Activated naive CD8-positive, alpha-beta T cell treated with anti-CD3 and anti-CD28 coated beads, Interleukin-2, amount 10 ng/mL, durations not matched to agents 7 days and 5 days (primary cell): ENCODE measurements around the gene PDPK1. TPM values are rescaled to one million over a fixed set of nuclear protein-coding genes. Genes with fewer than 3 reads are reported as not detected.
"Not testable (repeated sequence)": the region's sequence is repeated elsewhere in the genome, so short reads cannot be mapped to it uniquely, and the experiment has no call there.

ENCODE experiments used
- ATAC-seq: fragments of 150-1000 bp; cut with Tn5 transposase; one replicate; pipeline ENCODE4 v1.10.0; 2021; ENCODE audit warnings: low read depth, moderate library complexity
- POLR2A ChIA-PET: fragments of 350-600 bp; sonication (Branson Sonifier 250); formaldehyde crosslinking; loops from one replicate; lab custom pipeline; 2021; ENCODE audit warnings: antibody characterized with exemption; lab: Charles Lee
- DNase-seq: peaks from one replicate; pipeline ENCODE4 v3.0.0; 2021
- H3K27ac Mint-ChIP-seq: one replicate; pipeline ENCODE4 v1.8.0; 2022; ENCODE audit warnings: mild to moderate bottlenecking, mixed read lengths
- H3K27me3 Mint-ChIP-seq: one replicate; pipeline ENCODE4 v1.8.0; 2022; ENCODE audit warnings: mild to moderate bottlenecking, moderate library complexity, mixed read lengths
- H3K36me3 Mint-ChIP-seq: one replicate; pipeline ENCODE4 v1.8.0; 2021; ENCODE audit warnings: mild to moderate bottlenecking, mixed read lengths
- H3K4me1 Mint-ChIP-seq: one replicate; pipeline ENCODE4 v1.8.0; 2021; ENCODE audit warnings: mixed read lengths
- H3K4me3 Mint-ChIP-seq: one replicate; pipeline ENCODE4 v1.8.0; 2022; ENCODE audit warnings: mild to moderate bottlenecking, moderate library complexity, mixed read lengths
- H3K9me3 Mint-ChIP-seq: one replicate; pipeline ENCODE4 v1.8.0; 2021; ENCODE audit warnings: mixed read lengths
- total RNA-seq, 2 experiments: library from RNA; stranded (reverse); gene quantifications; one replicate each; pipeline ENCODE4 v1.2.3, GENCODE V29; 2021

Gene PDPK1
- total RNA-seq, 2 experiments from 2014 or later, result 50.6 to 55.1 TPM

DNA sequence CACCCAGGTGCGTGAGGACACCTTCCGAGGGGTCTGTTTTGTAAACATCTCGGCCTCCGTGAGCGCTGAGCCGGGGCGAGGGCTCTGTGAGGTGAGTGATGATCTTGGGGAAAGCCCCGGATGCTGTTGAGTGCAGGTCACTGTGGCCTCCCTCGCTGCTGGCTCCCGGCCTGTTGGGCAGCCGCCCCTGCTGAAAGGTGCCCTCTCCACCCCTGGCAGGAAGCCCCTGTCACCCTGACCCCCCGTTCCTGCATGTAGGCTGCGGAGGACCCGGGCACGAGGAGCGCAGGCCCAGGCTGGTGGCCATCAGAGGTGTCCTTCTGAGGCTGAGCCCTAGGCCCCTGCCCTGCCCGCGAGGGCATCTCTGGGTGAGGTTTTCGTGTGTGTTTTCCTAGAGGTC, 75.4 kb downstream of the PDPK1 start:
- H3K9me3 Mint-ChIP-seq, H3K4me3 Mint-ChIP-seq, H3K27ac Mint-ChIP-seq, DNase-seq, H3K36me3 Mint-ChIP-seq, ATAC-seq, H3K27me3 Mint-ChIP-seq, H3K4me1 Mint-ChIP-seq, POLR2A ChIA-PET: not testable (repeated sequence)

DNA sequence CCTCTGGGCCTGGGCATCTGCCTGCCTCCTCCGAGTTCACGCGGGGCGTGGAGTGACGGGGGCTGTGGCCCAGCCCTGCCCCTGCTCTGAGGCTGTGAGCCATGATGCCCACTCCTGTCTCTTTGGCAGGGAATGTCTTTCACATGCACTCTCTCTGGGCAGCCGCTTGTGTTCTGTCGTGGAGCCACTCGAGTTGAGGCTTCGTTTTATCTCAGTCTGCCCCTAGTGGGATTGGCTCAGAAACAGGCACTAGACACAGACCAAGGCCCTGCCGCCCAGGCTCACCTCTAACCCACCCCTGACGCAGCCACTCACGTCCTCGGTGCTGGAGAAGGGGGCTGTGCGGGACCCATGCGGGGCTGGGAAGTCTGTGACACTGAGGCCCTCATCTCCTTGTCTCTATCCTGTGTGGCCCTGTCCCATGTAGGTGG, 77.0 kb downstream of the PDPK1 start:
- ATAC-seq, result no peak
- POLR2A ChIA-PET, result no interaction called here
- Mint-ChIP-seq H3K4me3 (no peak overlapping the region), H3K9me3 (no peaks in the 10 kb centered on the region), H3K27me3 (no peaks in the 10 kb centered on the region), H3K4me1 (peaks cover 2% of the 10 kb centered on the region), H3K27ac (no peak overlapping the region), H3K36me3 (peaks cover 7% of the 10 kb centered on the region)
- DNase-seq, result no peak

DNA sequence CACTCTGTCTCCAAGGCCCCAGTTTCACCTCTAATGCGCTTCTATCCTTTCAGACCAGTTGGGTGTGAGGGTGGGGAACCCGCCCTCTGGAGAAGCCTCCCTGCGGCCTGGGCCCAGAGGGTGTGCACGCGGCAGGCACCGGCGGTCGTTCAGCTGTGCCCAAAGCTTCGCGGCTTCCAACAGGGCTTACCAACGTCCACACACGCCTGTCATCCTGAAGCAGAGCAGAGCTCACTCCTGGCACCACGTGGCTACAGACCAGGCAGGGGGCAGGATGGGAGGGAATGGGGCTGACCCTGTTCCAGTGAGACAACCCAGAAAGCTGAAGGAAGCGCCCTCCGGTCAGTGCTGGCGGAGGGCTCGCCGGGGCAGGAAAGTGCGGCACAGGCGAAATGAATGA, 81.1 kb downstream of the PDPK1 start:
- H3K27ac Mint-ChIP-seq, H3K27me3 Mint-ChIP-seq, H3K9me3 Mint-ChIP-seq, DNase-seq, H3K4me3 Mint-ChIP-seq, POLR2A ChIA-PET, H3K36me3 Mint-ChIP-seq, ATAC-seq, H3K4me1 Mint-ChIP-seq: not testable (repeated sequence)

DNA sequence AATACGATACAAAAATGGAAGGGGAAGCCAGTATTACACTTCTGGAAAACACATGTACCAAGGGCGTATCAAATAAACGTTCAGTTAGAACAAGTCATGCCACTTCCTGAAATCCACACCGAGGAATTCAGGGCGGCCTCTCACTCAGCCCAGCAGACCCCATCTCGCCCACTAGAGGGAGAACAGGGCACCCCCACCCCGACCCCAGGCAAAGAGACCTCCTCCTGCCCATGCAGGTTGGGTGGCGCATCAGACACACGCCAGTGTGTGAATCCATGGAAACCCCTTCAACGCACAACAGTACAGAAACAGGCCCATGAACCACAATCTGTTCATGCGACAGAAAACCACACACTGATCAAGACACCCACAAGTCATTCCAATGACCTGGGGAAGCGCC, 81.8 kb downstream of the PDPK1 start:
- ATAC-seq, result peak; percentile 44
- not testable (repeated sequence) for H3K27me3 Mint-ChIP-seq

DNA sequence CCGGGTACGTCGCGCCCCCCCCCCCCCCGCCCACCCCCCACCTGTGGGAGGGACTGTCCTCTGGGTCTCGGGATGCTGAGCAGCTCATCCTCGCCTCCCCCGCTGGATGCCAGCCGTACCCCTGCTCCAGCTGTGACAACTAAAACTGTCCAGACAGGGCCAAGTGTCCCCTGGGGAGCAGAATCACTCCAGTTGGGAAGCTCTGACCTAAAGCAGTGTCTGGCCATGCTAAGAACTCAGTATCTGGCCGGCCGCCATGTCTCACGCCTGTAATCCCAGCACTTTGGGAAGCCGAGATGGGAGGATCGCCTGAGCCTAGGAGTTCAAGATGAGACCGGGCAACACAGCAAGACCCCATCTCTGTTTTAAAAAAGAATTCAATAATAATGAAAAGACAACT, 83.0 kb downstream of the PDPK1 start:
- H3K4me3 Mint-ChIP-seq, POLR2A ChIA-PET, DNase-seq, H3K27me3 Mint-ChIP-seq, ATAC-seq, H3K36me3 Mint-ChIP-seq, H3K9me3 Mint-ChIP-seq, H3K4me1 Mint-ChIP-seq, H3K27ac Mint-ChIP-seq: not testable (repeated sequence)

More for the DNA sequence above, 81.8 kb downstream of the PDPK1 start:
- H3K36me3 Mint-ChIP-seq, POLR2A ChIA-PET, DNase-seq, H3K9me3 Mint-ChIP-seq, H3K27ac Mint-ChIP-seq, H3K4me1 Mint-ChIP-seq, H3K4me3 Mint-ChIP-seq: not testable (repeated sequence)

DNA sequence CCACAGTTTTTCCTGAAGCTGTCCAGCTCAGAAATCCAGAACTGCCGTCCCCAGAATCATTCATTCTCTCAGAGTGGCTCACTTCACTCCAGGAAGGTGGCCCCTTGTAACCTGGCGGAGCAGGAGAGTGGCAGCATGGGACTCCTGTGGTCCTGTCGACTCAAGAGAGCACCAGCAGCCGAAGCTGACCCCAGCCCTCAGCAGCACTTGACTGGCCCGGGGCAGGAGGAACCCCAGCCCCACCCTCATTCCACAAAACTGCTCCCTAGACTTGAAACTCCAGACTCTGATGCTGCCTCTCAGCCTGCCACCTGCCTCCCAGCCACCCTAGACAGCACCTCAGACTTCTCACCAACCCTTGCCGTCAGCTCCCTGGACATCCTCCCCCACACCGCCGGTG, 83.6 kb downstream of the PDPK1 start:
- H3K27ac Mint-ChIP-seq, H3K4me1 Mint-ChIP-seq, H3K27me3 Mint-ChIP-seq, DNase-seq, H3K9me3 Mint-ChIP-seq, H3K36me3 Mint-ChIP-seq, H3K4me3 Mint-ChIP-seq, POLR2A ChIA-PET, ATAC-seq: not testable (repeated sequence)

DNA sequence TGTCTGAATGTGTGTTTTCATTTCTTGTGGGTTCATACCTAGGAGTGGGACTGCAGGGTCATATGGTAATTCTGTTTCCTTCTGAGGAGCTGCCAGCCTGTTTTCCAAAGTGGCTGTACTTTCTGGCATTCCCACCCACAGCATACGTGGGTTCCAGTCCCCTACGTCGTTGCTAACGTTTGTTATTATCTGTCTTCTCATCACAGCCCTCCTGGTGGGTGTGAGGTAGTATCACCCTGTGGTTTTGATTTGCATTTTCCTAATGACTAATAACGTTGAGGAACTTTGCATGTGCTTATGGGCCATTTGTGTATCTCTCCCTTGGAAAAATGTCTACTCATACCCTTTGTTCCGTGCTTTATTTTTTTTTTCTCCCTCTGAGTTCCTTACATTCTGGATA, 89.3 kb downstream of the PDPK1 start:
- H3K36me3 Mint-ChIP-seq, POLR2A ChIA-PET: not testable (repeated sequence)

DNA sequence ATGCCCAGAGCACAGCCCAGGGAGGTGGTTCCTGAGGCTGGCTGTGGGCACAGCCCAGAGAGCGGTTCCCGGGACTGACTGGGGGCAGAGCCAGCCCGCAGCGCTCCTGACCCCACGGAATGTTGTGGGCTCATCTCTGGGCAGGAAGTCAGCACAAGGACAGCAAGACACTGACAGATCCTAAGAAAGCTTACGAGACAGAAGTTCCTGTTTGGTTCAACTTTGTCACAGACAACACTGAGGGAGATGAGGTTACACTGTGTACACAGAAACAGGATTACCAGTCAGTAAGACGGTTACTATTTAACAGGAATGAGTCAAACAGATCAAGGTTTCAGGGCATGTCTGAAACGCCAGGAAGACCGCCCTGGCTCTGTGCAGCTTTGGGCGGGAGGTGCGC, 93.4 kb downstream of the PDPK1 start:
- DNase-seq, ATAC-seq, H3K4me1 Mint-ChIP-seq, H3K4me3 Mint-ChIP-seq, H3K27ac Mint-ChIP-seq, H3K36me3 Mint-ChIP-seq, POLR2A ChIA-PET, H3K9me3 Mint-ChIP-seq, H3K27me3 Mint-ChIP-seq: not testable (repeated sequence)

More for the DNA sequence above, 89.3 kb downstream of the PDPK1 start:
- DNase-seq, H3K9me3 Mint-ChIP-seq, H3K27ac Mint-ChIP-seq, H3K4me1 Mint-ChIP-seq, ATAC-seq, H3K27me3 Mint-ChIP-seq, H3K4me3 Mint-ChIP-seq: not testable (repeated sequence)

DNA sequence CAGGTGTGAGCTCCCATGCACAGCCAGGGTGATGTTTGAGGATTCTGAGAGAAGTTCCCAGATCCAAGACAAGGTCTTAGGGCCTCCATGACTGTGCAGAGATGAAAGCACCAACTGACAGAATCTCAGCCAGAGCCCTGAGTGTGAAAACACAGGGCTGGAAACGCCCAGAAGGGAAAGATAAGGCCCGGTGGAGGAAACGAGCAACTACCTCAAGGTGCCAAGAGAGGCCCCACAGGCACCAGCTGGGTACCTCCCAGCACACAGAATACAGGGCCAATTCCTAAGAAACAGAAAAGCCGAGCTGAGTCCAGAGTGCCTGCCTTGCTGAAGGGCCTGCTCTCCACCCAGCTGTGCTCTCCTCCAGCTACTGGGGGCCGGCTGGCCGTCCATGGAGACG, 94.5 kb downstream of the PDPK1 start:
- DNase-seq, H3K27ac Mint-ChIP-seq, H3K4me1 Mint-ChIP-seq, ATAC-seq, H3K9me3 Mint-ChIP-seq, H3K36me3 Mint-ChIP-seq, H3K4me3 Mint-ChIP-seq, POLR2A ChIA-PET, H3K27me3 Mint-ChIP-seq: not testable (repeated sequence)

DNA sequence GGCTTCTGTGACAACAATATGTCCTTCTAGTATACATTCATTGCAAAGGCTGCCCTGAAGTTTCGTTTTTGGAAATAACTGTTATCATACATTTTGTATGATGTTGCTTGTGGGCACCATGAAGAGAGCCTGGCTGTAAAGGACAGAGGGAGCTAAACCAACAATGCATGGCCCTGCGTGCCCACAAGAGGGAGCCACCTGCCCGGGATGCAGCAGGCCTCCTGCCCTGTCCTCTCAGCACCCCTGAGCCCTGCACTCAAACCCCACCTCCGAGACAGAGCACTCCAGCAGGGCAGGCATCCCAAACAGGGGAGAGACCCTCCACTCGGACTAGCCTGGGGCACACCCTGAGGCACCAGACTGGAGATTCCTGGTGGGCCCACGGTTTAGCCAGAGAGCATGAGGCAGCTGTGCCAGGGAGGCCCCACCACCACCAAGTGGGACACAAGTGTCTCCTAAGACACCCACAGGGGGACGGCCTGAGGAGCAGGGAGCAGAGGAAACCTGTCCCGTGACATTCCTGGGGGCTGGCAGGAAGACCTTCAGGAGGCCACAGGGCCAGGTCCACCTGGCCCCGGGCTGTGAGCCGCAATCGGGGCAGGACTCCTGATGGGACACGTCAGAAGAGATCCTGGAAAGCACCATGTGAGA, 101.4 kb downstream of the PDPK1 start:
- DNase-seq, POLR2A ChIA-PET, H3K27ac Mint-ChIP-seq, H3K4me1 Mint-ChIP-seq, H3K9me3 Mint-ChIP-seq, H3K36me3 Mint-ChIP-seq, H3K4me3 Mint-ChIP-seq, H3K27me3 Mint-ChIP-seq: not testable (repeated sequence)
- peak; percentile 81 for ATAC-seq

DNA sequence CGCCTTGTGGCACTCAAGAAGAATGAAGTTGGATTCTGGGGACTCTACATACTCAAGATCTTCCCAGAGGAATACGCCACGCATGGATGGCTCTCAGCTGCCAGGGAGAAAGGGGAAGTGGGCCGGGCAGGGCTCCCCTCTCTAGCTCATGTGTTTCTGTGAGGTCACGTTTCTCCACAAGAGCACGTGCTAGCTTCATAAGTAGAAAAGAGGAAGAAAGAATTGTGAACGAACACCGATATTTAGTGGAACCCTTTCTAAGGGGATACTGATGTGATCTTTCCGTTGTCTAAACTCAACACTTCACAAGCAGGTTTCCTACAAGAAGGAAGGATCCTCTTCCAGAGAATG, 101.9 kb downstream of the PDPK1 start:
- H3K27ac Mint-ChIP-seq, ATAC-seq, H3K4me1 Mint-ChIP-seq, POLR2A ChIA-PET, H3K4me3 Mint-ChIP-seq, DNase-seq, H3K9me3 Mint-ChIP-seq, H3K36me3 Mint-ChIP-seq, H3K27me3 Mint-ChIP-seq: not testable (repeated sequence)

DNA sequence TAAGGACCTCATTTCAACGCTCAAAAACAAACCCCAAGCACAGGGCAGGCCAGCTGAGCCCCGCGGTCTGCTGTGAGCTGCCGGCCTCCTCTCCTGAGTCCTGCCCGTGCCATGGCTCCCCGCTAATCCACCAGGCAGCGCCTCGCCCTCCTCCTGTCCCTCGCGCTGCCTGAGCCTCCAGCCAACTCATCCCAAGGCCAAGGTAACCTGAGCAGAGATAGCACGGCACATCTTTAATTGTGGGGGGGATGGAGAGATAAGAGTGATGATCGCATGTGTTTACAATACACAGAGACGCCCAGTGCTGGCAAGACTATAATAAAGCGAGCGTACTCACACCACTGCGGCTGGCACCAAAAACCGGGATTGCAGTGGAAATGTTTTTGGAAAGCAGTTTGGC, 104.7 kb downstream of the PDPK1 start:
- POLR2A ChIA-PET, DNase-seq, H3K4me1 Mint-ChIP-seq, H3K4me3 Mint-ChIP-seq, H3K9me3 Mint-ChIP-seq, H3K27ac Mint-ChIP-seq, H3K36me3 Mint-ChIP-seq, ATAC-seq, H3K27me3 Mint-ChIP-seq: not testable (repeated sequence)

DNA sequence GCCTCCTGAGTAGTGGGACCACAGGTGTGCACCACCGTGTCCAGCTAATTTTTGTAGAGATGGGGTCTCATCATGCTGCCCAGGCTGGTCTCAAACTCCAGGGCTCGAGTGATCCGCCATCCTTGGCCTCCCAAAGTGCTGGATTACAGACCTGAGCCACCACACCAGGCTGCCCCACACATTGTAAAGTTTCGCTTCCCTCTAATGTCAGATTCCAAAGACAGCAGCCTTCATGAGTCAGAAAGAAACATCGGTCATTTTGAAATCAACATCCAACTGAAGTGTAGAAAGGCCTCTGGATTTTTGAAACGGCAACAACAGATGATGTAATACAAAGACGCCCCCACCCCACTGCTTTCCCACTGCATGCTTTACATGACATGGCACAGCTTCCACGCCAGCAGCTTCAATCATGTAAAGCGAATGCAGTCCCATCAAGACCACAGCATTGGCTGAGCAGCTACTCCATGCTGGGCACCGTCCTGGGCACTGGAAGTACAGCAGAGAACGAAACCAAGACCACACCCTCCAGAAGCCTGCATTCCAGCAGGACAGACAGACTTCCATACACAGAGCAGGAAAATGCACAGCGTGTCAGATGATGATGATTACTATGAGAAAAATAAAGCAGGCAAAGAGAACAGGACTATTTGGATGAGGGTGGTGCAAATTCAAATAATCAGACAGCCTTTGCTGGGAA, 107.1 kb downstream of the PDPK1 start:
- H3K4me3 Mint-ChIP-seq, H3K9me3 Mint-ChIP-seq, H3K27me3 Mint-ChIP-seq, DNase-seq, ATAC-seq, H3K4me1 Mint-ChIP-seq, H3K27ac Mint-ChIP-seq, H3K36me3 Mint-ChIP-seq, POLR2A ChIA-PET: not testable (repeated sequence)

DNA sequence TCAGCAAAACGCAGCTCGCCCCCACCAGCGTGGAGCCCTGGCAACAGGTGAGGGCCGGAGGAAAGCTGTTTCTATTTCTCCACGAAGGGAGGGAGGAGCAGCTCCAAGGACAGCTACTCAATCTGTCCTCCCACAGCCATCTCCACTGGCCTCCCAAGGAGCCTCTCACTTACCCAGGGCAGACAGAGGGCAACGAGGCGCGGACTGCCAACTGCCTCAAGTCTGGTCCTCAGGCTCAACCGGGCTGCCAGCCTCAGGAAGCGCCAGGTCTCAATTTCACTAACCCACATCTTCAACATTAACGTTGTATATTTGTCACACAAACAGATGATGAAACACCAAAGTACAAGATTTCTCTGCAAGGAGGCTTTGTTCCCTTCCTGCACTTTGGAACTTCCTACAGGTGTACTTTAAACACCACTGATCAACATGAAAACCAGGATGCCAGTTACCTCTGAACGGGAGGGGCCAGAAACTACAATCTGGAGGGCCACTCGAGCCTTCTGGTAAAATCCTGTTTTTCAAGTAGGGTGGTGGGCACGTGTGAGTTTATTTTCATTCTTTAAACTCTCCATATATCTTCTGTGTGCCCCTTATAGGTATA, 113.5 kb downstream of the PDPK1 start:
- H3K4me1 Mint-ChIP-seq, H3K27ac Mint-ChIP-seq, DNase-seq, POLR2A ChIA-PET, ATAC-seq, H3K9me3 Mint-ChIP-seq, H3K4me3 Mint-ChIP-seq, H3K36me3 Mint-ChIP-seq: not testable (repeated sequence)
- peaks cover 10% of the 10 kb centered on the region for H3K27me3 Mint-ChIP-seq
